Smooth muscle cell (in vitro differentiated cells): ENCODE measurements around the gene RUSF1. TPM values are rescaled to one million over a fixed set of nuclear protein-coding genes. Genes with fewer than 3 reads are reported as not detected.

Source experiments
- DNase-seq: peaks from one replicate; lab custom pipeline; 2025; ENCODE audit not compliant: unreplicated experiment; lab: John Stamatoyannopoulos, UW
- H2AFZ ChIP-seq: fragments of 200-600 bp; sonication (generic); 2 replicates; pipeline ENCODE4 v1.6.0; 2016; ENCODE audit warnings: antibody characterized with exemption, low read depth, mild to moderate bottlenecking
- H3F3A ChIP-seq: fragments of 200-600 bp; sonication (generic); 2 replicates; pipeline ENCODE4 v1.6.0; 2017; ENCODE audit warnings: antibody characterized with exemption, low read depth
- H3K27ac ChIP-seq: fragments of 200-600 bp; sonication (generic); 2 replicates; pipeline ENCODE4 v1.5.1; 2016; ENCODE audit warnings: low read depth, mild to moderate bottlenecking
- H3K27me3 ChIP-seq: fragments of 200-600 bp; sonication (generic); 2 replicates; pipeline ENCODE4 v1.6.1; 2016; ENCODE audit warnings: low read depth, mild to moderate bottlenecking
- H3K36me3 ChIP-seq: fragments of 200-600 bp; sonication (generic); 2 replicates; pipeline ENCODE4 v1.5.1; 2016; ENCODE audit warnings: low read depth
- H3K4me1 ChIP-seq: fragments of 200-600 bp; sonication (generic); 2 replicates; pipeline ENCODE4 v1.5.1; 2016; ENCODE audit warnings: low read depth
- H3K4me2 ChIP-seq: fragments of 200-600 bp; sonication (generic); 2 replicates; pipeline ENCODE4 v1.6.0; 2016; ENCODE audit warnings: mild to moderate bottlenecking
- H3K4me3 ChIP-seq: fragments of 200-600 bp; sonication (generic); 2 replicates; pipeline ENCODE4 v1.5.1; 2016; ENCODE audit warnings: mild to moderate bottlenecking
- H3K79me2 ChIP-seq: fragments of 200-600 bp; sonication (generic); 2 replicates; pipeline ENCODE4 v1.6.0; 2016; ENCODE audit warnings: low read depth, mild to moderate bottlenecking
- H3K9ac ChIP-seq: fragments of 200-600 bp; sonication (generic); 2 replicates; pipeline ENCODE4 v1.6.0; 2016; ENCODE audit warnings: low read depth
- H3K9me3 ChIP-seq: fragments of 200-600 bp; sonication (generic); replicated peaks from 2 replicates; pipeline ENCODE4 v1.5.1; 2016; ENCODE audit warnings: low read depth
- H4K20me1 ChIP-seq: fragments of 200-600 bp; sonication (generic); 2 replicates; pipeline ENCODE4 v1.6.0; 2016; ENCODE audit warnings: low read depth
- CTCF ChIP-seq: fragments of 200-600 bp; sonication (generic); IDR thresholded peaks from 2 replicates; pipeline ENCODE4 v1.5.1; 2017; ENCODE audit warnings: borderline replicate concordance, mild to moderate bottlenecking, antibody characterized with exemption; ENCODE audit not compliant: insufficient read depth, poor library complexity, severe bottlenecking
- WGBS: methylation state at CpG from one replicate; pipeline ENCODE4 v1.1.7; 2016; ENCODE audit warnings: low lambda C conversion rate; 5-methylcytosine and 5-hydroxymethylcytosine counted together
- polyA plus RNA-seq: library from polyadenylated mRNA; unstranded; fragments of >200 nt; fragmentation: Nextera tagmentation; extraction: Ambion mirVana; gene quantifications from 2 replicates; pipeline ENCODE4 v1.2.1, GENCODE V29; 2016
- total RNA-seq: library from RNA; depleted of rRNA; stranded (reverse); fragments of >200 nt; gene quantifications from 2 replicates; pipeline ENCODE4 v1.2.3, GENCODE V29; 2014

Gene RUSF1
- total and polyA plus RNA-seq, 2 experiments from 2014 or later: 55.9 to 72.1 TPM

GRCh38 chr16:31474773-31475738 is 33.1 kb downstream of the RUSF1 start:
- no peaks in the 10 kb centered on the region for H3K9me3 ChIP-seq
- H3F3A ChIP-seq: peaks cover 58% of the 10 kb centered on the region
- TF ChIP-seq CTCF: no peak
- no peak overlapping the region for H2AFZ ChIP-seq
- DNase-seq: no peak
- H3K9ac ChIP-seq: no peak overlapping the region
- peaks cover 8% of the 10 kb centered on the region for H3K4me1 ChIP-seq
- no peak overlapping the region for H3K4me2 ChIP-seq
- peak overlapping the region; percentile 52 for H3K27ac ChIP-seq
- H3K27me3 ChIP-seq: no peaks in the 10 kb centered on the region
- H3K4me3 ChIP-seq: no peak overlapping the region
- WGBS: 93% methylated on average over 12 of the region's 12 CpGs
- peaks cover 62% of the 10 kb centered on the region for H4K20me1 ChIP-seq
- peaks cover 6% of the 10 kb centered on the region for H3K36me3 ChIP-seq
- H3K79me2 ChIP-seq: peaks cover 10% of the 10 kb centered on the region

GRCh38 chr16:31474173-31474714 is 33.9 kb downstream of the RUSF1 start:
- Histone ChIP-seq H3K4me2 (no peak overlapping the region), H3F3A (peaks cover 52% of the 10 kb centered on the region), H3K4me1 (peaks cover 8% of the 10 kb centered on the region), H4K20me1 (peaks cover 61% of the 10 kb centered on the region), H3K36me3 (peaks cover 6% of the 10 kb centered on the region), H3K27ac (peak overlapping the region; percentile 52), H2AFZ (no peak overlapping the region), H3K4me3 (no peak overlapping the region), H3K9ac (no peak overlapping the region), H3K79me2 (peaks cover 10% of the 10 kb centered on the region), H3K27me3 (no peaks in the 10 kb centered on the region), H3K9me3 (no peaks in the 10 kb centered on the region)
- 70% methylated on average over 12 of the region's 12 CpGs for WGBS
- TF ChIP-seq CTCF: no peak
- no peak for DNase-seq

GRCh38 chr16:31473264-31473984 is 34.8 kb downstream of the RUSF1 start:
- Histone ChIP-seq H4K20me1 (peaks cover 54% of the 10 kb centered on the region), H3K9ac (no peak overlapping the region)

More at GRCh38 chr16:31473264-31473984, 34.8 kb downstream of the RUSF1 start:
- Histone ChIP-seq H3K4me3 (no peak overlapping the region), H3K27me3 (no peaks in the 10 kb centered on the region), H3K9me3 (no peaks in the 10 kb centered on the region), H3F3A (peaks cover 45% of the 10 kb centered on the region), H2AFZ (no peak overlapping the region), H3K4me1 (peaks cover 8% of the 10 kb centered on the region), H3K36me3 (peaks cover 6% of the 10 kb centered on the region), H3K79me2 (peaks cover 10% of the 10 kb centered on the region), H3K27ac (peak overlapping the region; percentile 52), H3K4me2 (peak overlapping the region; percentile 90)
- no peak for TF ChIP-seq CTCF
- WGBS: 94% methylated on average over 17 of the region's 17 CpGs
- DNase-seq: no peak
